Measurements from ENCODE around the gene FARSB. TPM values are rescaled to one million over a fixed set of nuclear protein-coding genes. Genes with fewer than 3 reads are reported as not detected.

Gene FARSB
- total RNA-seq, 4 donors from 2014 or later: 12.2 to 18.4 (median 17.9) TPM

GRCh38 chr2:222576171-222577081, 79.5 kb downstream of the FARSB start:
- Histone ChIP-seq H3K4me3 (no peak overlapping the region), H3K27me3 (no peaks in the 10 kb centered on the region), H3K9me3 (no peaks in the 10 kb centered on the region), H3K36me3 (peaks cover 15% of the 10 kb centered on the region), H3K27ac (no peak overlapping the region), H3K4me1 (peaks cover 12% of the 10 kb centered on the region)
- TF ChIP-seq POLR2AphosphoS5 (IDR thresholded peaks at IDR 0.05): no peak
- TF ChIP-seq EP300 (IDR thresholded peaks at IDR 0.05): no peak
- no peak for TF ChIP-seq CTCF (IDR thresholded peaks at IDR 0.05)
- TF ChIP-seq POLR2A (IDR thresholded peaks at IDR 0.05): no peak
- no peak for DNase-seq (ENCODE audit: low spot score in 2 of 2)
- 79% methylated on average over 7 of the region's 7 CpGs for WGBS

- H3K9me3 ChIP-seq: no peaks in the 10 kb centered on the region
- H3K27me3 ChIP-seq: no peaks in the 10 kb centered on the region
- H3K27ac ChIP-seq: no peak overlapping the region
- H3K36me3 ChIP-seq: peaks cover 20% of the 10 kb centered on the region
- peaks cover 12% of the 10 kb centered on the region for H3K4me1 ChIP-seq
- no peak overlapping the region for H3K4me3 ChIP-seq
- DNase-seq (ENCODE audit: low spot score in 2 of 2): no peak
- TF ChIP-seq EP300 (IDR thresholded peaks at IDR 0.05) (no peak), CTCF (IDR thresholded peaks at IDR 0.05) (no peak), POLR2A (IDR thresholded peaks at IDR 0.05) (no peak), POLR2AphosphoS5 (IDR thresholded peaks at IDR 0.05) (no peak)
- WGBS: 93% methylated on average over 2 of the region's 2 CpGs
Observed at GRCh38 chr2:222575618-222576017, 80.3 kb downstream of the FARSB start.

- DNase-seq (ENCODE audit: low spot score in 2 of 2): no peak
- H3K4me1 ChIP-seq: peaks cover 12% of the 10 kb centered on the region
- peaks cover 17% of the 10 kb centered on the region for H3K36me3 ChIP-seq
- no peak overlapping the region for H3K4me3 ChIP-seq
- no peaks in the 10 kb centered on the region for H3K27me3 ChIP-seq
- TF ChIP-seq POLR2AphosphoS5 (IDR thresholded peaks at IDR 0.05): no peak
- TF ChIP-seq CTCF (IDR thresholded peaks at IDR 0.05): no peak
- TF ChIP-seq POLR2A (IDR thresholded peaks at IDR 0.05): no peak
- no peak for TF ChIP-seq EP300 (IDR thresholded peaks at IDR 0.05)
- no peak overlapping the region for H3K27ac ChIP-seq
- WGBS: 79% methylated on average over 1 of the region's 1 CpG
- H3K9me3 ChIP-seq: no peaks in the 10 kb centered on the region
Observed at GRCh38 chr2:222572751-222573174, 83.1 kb downstream of the FARSB start.

GRCh38 chr2:222572264-222572721, 83.6 kb downstream of the FARSB start:
- no peaks in the 10 kb centered on the region for H3K9me3 ChIP-seq
- H3K27ac ChIP-seq: no peak overlapping the region
- peaks cover 17% of the 10 kb centered on the region for H3K36me3 ChIP-seq
- TF ChIP-seq EP300 (IDR thresholded peaks at IDR 0.05): no peak
- TF ChIP-seq POLR2A (IDR thresholded peaks at IDR 0.05): no peak
- no peak for TF ChIP-seq POLR2AphosphoS5 (IDR thresholded peaks at IDR 0.05)
- no peak for TF ChIP-seq CTCF (IDR thresholded peaks at IDR 0.05)
- peaks cover 12% of the 10 kb centered on the region for H3K4me1 ChIP-seq
- 63% methylated on average over 6 of the region's 6 CpGs for WGBS
- no peak overlapping the region for H3K4me3 ChIP-seq
- H3K27me3 ChIP-seq: no peaks in the 10 kb centered on the region
- no peak for DNase-seq (ENCODE audit: low spot score in 2 of 2)

GRCh38 chr2:222569826-222570225, 86.1 kb downstream of the FARSB start:
- TF ChIP-seq CTCF (IDR thresholded peaks at IDR 0.05) (no peak), POLR2AphosphoS5 (IDR thresholded peaks at IDR 0.05) (no peak), EP300 (IDR thresholded peaks at IDR 0.05) (no peak), POLR2A (IDR thresholded peaks at IDR 0.05) (no peak)
- no peak overlapping the region for H3K27ac ChIP-seq
- 83% methylated on average over 1 of the region's 1 CpG for WGBS
- H3K27me3 ChIP-seq: no peaks in the 10 kb centered on the region
- H3K9me3 ChIP-seq: no peaks in the 10 kb centered on the region
- peaks cover 28% of the 10 kb centered on the region for H3K36me3 ChIP-seq
- H3K4me3 ChIP-seq: no peak overlapping the region
- H3K4me1 ChIP-seq: peaks cover 12% of the 10 kb centered on the region
- no peak for DNase-seq (ENCODE audit: low spot score in 2 of 2)
